Activated T-cell treated with anti-CD3 and anti-CD28 coated beads, Interleukin-2, amount 50 U/mL, for 72 hours (primary cell): Measurements from ENCODE around the gene ICAM5. TPM values are rescaled to one million over a fixed set of nuclear protein-coding genes. Genes with fewer than 3 reads are reported as not detected.

ENCODE experiments used
- ATAC-seq, 2 donors: fragments of 150-1000 bp; cut with Tn5 transposase; replicated peaks in 1 of 2; 2 replicates each; pipeline ENCODE4 v1.10.0; 2021; ENCODE audit warnings: moderate library complexity in 2 of 2, mild to moderate bottlenecking in 1 of 2
- DNase-seq, 2 donors: peaks; one replicate each; pipeline ENCODE4 v3.0.0; 2021 to 2022; ENCODE audit warnings: mixed read lengths in 1 of 2
- H3K27ac Mint-ChIP-seq: one replicate; pipeline ENCODE4 v1.8.0; 2022; ENCODE audit warnings: mild to moderate bottlenecking, moderate library complexity, mixed read lengths
- H3K27me3 Mint-ChIP-seq: one replicate; pipeline ENCODE4 v1.8.0; 2022; ENCODE audit warnings: low read depth, mixed read lengths
- H3K36me3 Mint-ChIP-seq, 2 donors: one replicate each; pipeline ENCODE4 v1.8.0; 2022; ENCODE audit warnings: mixed read lengths in 2 of 2, mild to moderate bottlenecking in 1 of 2; ENCODE audit not compliant: insufficient read depth in 2 of 2
- H3K4me1 Mint-ChIP-seq: one replicate; pipeline ENCODE4 v1.8.0; 2022; ENCODE audit warnings: low read depth, mixed read lengths
- H3K4me3 Mint-ChIP-seq, 2 donors: one replicate each; pipeline ENCODE4 v1.8.0; 2022; ENCODE audit warnings: mild to moderate bottlenecking in 2 of 2, mixed read lengths in 2 of 2, moderate library complexity in 2 of 2
- H3K9me3 Mint-ChIP-seq, 2 donors: one replicate each; pipeline ENCODE4 v1.8.0; 2022; ENCODE audit warnings: mixed read lengths in 2 of 2
- total RNA-seq, 2 donors: library from RNA; stranded (reverse); gene quantifications; one replicate each; pipeline ENCODE4 v1.2.3, GENCODE V29; 2022

ICAM5 gene
- total RNA-seq, 2 donors from 2014 or later: 3.1 to 3.8 TPM

DNA sequence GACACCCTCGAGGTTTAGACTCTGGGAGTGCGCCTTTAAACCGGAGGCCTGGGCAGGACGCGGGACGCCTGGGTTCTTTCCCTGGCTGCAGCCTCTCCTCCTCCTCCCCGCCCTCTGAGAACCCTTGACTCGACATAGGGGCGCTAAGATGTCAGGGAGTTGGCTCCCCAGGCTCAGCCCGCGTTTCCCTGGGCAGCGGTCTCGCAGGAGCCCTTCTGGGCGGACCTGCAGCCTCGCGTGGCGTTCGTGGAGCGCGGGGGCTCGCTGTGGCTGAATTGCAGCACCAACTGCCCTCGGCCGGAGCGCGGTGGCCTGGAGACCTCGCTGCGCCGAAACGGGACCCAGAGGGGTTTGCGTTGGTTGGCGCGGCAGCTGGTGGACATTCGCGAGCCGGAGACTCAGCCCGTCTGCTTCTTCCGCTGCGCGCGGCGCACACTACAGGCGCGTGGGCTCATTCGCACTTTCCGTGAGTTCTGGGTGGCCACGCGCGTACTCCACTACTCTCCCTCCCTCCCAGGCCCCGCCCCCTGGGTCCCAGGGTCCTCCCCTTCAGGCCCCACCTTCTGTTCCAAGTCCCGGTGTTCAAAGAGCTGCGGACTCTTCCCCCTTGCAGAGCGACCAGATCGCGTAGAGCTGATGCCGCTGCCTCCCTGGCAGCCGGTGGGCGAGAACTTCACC, 1.3 kb downstream of the ICAM5 start:
- Mint-ChIP-seq H3K36me3 (peaks cover 0 to 2% of the 10 kb centered on the region in 2 donors), H3K27me3 (peaks cover 77% of the 10 kb centered on the region), H3K4me3 (peak overlapping the region; percentile 83 to 91), H3K4me1 (peaks cover 78% of the 10 kb centered on the region), H3K9me3 (no peaks in the 10 kb centered on the region), H3K27ac (no peak overlapping the region)
- DNase-seq (peak; percentile 62), ATAC-seq (peak; percentile 16 to 21)

GRCh38 chr19:10291554-10292205, 1.9 kb downstream of the ICAM5 start:
- H3K4me1 Mint-ChIP-seq: peaks cover 71% of the 10 kb centered on the region
- H3K9me3 Mint-ChIP-seq: no peaks in the 10 kb centered on the region
- peaks cover 0 to 2% of the 10 kb centered on the region in 2 donors for H3K36me3 Mint-ChIP-seq
- DNase-seq (no peak), ATAC-seq (peak; percentile 2)
- H3K4me3 Mint-ChIP-seq: peak overlapping the region; percentile 83 to 91
- peaks cover 77% of the 10 kb centered on the region for H3K27me3 Mint-ChIP-seq
- no peak overlapping the region for H3K27ac Mint-ChIP-seq

DNA sequence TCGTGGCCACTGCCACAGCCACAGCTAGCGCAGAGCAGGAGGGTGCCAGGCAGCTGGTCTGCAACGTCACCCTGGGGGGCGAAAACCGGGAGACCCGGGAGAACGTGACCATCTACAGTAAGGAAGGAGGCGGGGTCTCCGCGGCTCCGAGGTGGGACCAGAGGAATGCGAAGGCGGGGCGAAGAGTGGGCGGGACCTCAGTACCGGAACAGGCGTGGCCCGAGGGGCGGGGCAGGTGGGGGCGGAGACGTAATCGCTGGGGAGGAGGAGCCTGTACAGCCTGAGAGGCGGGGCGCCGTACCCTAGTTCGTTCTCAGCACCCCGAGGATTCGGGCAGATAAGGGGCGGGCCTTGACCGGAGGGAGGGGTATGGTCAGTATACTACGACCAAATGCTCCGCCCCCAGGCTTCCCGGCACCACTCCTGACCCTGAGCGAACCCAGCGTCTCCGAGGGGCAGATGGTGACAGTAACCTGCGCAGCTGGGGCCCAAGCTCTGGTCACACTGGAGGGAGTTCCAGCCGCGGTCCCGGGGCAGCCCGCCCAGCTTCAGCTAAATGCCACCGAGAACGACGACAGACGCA, 2.5 kb downstream of the ICAM5 start:
- Mint-ChIP-seq H3K9me3 (no peaks in the 10 kb centered on the region), H3K4me3 (peak overlapping the region; percentile 83 to 91), H3K36me3 (peaks cover 0 to 2% of the 10 kb centered on the region in 2 donors), H3K4me1 (peaks cover 65% of the 10 kb centered on the region), H3K27ac (no peak overlapping the region), H3K27me3 (peaks cover 77% of the 10 kb centered on the region)
- DNase-seq (peak; percentile 88 to 92), ATAC-seq (peak; percentile 66 to 68)

DNA sequence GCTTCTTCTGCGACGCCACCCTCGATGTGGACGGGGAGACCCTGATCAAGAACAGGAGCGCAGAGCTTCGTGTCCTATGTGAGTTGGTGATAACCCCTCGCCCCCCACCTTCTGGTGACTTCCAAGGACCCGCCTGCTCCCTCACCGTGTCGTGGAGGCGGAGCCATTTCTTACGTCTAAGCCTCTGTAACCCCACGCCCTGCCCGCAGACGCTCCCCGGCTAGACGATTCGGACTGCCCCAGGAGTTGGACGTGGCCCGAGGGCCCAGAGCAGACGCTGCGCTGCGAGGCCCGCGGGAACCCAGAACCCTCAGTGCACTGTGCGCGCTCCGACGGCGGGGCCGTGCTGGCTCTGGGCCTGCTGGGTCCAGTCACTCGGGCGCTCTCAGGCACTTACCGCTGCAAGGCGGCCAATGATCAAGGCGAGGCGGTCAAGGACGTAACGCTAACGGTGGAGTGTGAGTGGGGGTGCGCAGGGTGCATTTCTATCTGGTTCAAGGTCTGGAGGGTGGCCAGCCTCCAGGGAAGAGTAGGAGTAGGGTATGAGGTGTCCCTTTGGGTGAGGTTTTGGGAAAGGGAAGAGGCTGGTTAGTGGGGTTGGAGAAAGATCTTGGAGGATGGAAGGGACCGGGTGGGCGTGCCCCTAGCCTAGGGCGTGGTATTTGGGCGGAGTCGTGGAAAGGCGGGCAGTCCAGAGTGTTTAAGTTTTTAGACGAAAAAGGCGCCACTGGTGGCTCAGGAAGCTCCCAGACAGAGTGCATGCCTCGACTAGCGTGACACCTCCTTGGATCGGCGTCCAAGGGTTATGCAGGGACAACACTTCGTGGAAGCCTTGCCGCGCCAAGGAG, 3.3 kb downstream of the ICAM5 start:
- no peaks in the 10 kb centered on the region for H3K9me3 Mint-ChIP-seq
- H3K36me3 Mint-ChIP-seq: peaks cover 0 to 2% of the 10 kb centered on the region in 2 donors
- DNase-seq (peak in 1 of 2 donors; percentile 34), ATAC-seq (no peak)
- no peak overlapping the region for H3K27ac Mint-ChIP-seq
- peaks cover 71% of the 10 kb centered on the region for H3K27me3 Mint-ChIP-seq
- H3K4me1 Mint-ChIP-seq: peaks cover 58% of the 10 kb centered on the region
- H3K4me3 Mint-ChIP-seq: peak overlapping the region; percentile 83 to 91

DNA sequence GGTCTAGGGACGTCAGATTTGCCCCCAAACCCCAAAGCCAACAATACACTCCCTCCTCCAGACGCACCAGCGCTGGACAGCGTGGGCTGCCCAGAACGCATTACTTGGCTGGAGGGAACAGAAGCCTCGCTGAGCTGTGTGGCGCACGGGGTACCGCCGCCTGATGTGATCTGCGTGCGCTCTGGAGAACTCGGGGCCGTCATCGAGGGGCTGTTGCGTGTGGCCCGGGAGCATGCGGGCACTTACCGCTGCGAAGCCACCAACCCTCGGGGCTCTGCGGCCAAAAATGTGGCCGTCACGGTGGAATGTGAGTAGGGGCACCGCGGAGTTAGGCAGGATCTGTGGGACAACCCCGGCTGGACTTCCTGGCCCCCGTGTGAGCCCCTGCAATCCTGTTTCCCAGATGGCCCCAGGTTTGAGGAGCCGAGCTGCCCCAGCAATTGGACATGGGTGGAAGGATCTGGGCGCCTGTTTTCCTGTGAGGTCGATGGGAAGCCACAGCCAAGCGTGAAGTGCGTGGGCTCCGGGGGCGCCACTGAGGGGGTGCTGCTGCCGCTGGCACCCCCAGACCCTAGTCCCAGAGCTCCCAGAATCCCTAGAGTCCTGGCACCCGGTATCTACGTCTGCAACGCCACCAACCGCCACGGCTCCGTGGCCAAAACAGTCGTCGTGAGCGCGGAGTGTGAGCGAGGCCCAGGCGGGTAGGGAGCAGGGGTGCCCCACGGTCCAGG, 4.0 kb downstream of the ICAM5 start:
- H3K27ac Mint-ChIP-seq: no peak overlapping the region
- peaks cover 52% of the 10 kb centered on the region for H3K4me1 Mint-ChIP-seq
- H3K36me3 Mint-ChIP-seq: no peaks in the 10 kb centered on the region
- H3K27me3 Mint-ChIP-seq: peaks cover 64% of the 10 kb centered on the region
- no peak for ATAC-seq
- H3K9me3 Mint-ChIP-seq: no peaks in the 10 kb centered on the region
- peak overlapping the region; percentile 69 to 91 for H3K4me3 Mint-ChIP-seq
- DNase-seq: no peak

DNA sequence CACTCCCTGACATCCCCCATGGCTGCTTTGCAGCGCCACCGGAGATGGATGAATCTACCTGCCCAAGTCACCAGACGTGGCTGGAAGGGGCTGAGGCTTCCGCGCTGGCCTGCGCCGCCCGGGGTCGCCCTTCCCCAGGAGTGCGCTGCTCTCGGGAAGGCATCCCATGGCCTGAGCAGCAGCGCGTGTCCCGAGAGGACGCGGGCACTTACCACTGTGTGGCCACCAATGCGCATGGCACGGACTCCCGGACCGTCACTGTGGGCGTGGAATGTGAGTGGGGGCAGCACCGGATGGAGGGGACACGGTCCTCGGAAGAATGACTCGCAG, 4.6 kb downstream of the ICAM5 start:
- Mint-ChIP-seq H3K9me3 (no peaks in the 10 kb centered on the region), H3K4me3 (peak overlapping the region; percentile 44 to 69), H3K27ac (no peak overlapping the region), H3K27me3 (peaks cover 62% of the 10 kb centered on the region), H3K36me3 (no peaks in the 10 kb centered on the region), H3K4me1 (peaks cover 47% of the 10 kb centered on the region)
- no peak for ATAC-seq
- peak in 1 of 2 donors; percentile 31 for DNase-seq

- ATAC-seq (peak; percentile 55 to 64), DNase-seq (peak; percentile 76 to 78)
- H3K9me3 Mint-ChIP-seq: no peaks in the 10 kb centered on the region
- H3K27ac Mint-ChIP-seq: no peak overlapping the region
- H3K36me3 Mint-ChIP-seq: no peaks in the 10 kb centered on the region
- peaks cover 64% of the 10 kb centered on the region for H3K27me3 Mint-ChIP-seq
- H3K4me1 Mint-ChIP-seq: peaks cover 43% of the 10 kb centered on the region
- peak overlapping the region; percentile 69 to 85 for H3K4me3 Mint-ChIP-seq
Measured at GRCh38 chr19:10295305-10295846, 5.6 kb downstream of the ICAM5 start.

GRCh38 chr19:10295847-10296591, 6.3 kb downstream of the ICAM5 start:
- ATAC-seq: no peak
- Mint-ChIP-seq H3K27ac (no peak overlapping the region), H3K27me3 (peaks cover 58% of the 10 kb centered on the region), H3K4me3 (peak overlapping the region; percentile 69 to 85), H3K36me3 (no peaks in the 10 kb centered on the region), H3K4me1 (peaks cover 36% of the 10 kb centered on the region), H3K9me3 (no peaks in the 10 kb centered on the region)
- DNase-seq: no peak

GRCh38 chr19:10299545-10300458, 10.1 kb downstream of the ICAM5 start:
- no peak overlapping the region for H3K4me3 Mint-ChIP-seq
- H3K27me3 Mint-ChIP-seq: peaks cover 29% of the 10 kb centered on the region
- H3K9me3 Mint-ChIP-seq: no peaks in the 10 kb centered on the region
- no peak overlapping the region for H3K27ac Mint-ChIP-seq
- ATAC-seq (no peak), DNase-seq (no peak)
- H3K36me3 Mint-ChIP-seq: peaks cover 0 to 2% of the 10 kb centered on the region in 2 donors
- H3K4me1 Mint-ChIP-seq: peaks cover 25% of the 10 kb centered on the region

DNA sequence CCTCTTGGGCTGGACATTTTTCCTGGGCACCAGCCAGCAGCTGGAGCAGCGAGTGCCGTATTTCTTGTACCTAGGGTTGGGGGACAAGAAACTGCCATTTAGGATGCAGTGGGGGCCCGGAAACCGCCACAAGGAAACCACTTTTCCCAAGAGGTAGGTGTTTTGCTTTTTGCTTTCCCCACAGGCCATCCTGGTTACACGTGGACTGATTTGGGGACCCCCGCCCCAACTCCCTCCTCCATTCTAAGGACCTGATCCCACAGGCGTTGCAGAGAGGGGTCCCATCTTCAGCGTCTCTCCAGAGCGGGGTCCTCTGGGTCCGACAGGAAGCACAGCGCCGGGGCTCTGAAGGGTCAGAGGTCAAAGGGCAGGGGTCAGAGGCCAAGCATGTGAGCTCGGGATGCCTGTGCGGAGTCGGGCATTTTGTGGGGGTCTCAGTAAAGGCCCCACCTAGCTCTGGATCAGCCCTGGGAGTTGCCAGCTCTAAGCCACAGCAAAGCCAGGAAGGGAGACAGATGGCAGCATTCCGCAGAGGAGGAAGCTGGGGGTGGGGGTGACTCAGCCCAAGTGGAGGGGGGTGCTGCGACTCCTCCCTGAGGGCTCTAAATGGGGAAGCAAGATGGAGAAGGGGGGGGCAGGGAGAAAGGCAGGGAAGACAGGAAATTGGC, 15.5 kb downstream of the ICAM5 start:
- peaks cover 9% of the 10 kb centered on the region for H3K27me3 Mint-ChIP-seq
- H3K4me3 Mint-ChIP-seq: no peak overlapping the region
- DNase-seq (no peak), ATAC-seq (no peak)
- H3K9me3 Mint-ChIP-seq: no peaks in the 10 kb centered on the region
- H3K4me1 Mint-ChIP-seq: peaks cover 14% of the 10 kb centered on the region
- H3K27ac Mint-ChIP-seq: no peak overlapping the region
- peaks cover 0 to 2% of the 10 kb centered on the region in 2 donors for H3K36me3 Mint-ChIP-seq

DNA sequence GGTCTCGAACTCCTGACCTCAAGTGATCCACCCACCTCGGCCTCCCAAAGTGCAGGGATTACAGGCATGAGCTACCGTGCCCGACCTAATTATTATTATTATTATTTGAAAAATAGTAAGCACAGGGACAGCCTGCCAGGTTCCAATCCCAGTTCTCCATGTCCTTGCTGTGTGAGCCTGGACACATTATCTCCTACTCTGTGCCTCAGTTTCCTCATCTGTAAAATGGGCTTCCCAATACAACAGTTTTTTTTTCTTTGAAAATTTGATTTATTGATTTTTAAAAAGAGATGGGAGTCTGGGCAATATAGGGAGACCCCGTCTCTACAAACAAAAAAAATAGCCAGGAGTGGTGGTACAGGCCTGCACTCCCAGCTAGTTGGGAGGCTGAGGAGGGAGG, 16.6 kb downstream of the ICAM5 start:
- ATAC-seq: no peak
- no peak overlapping the region for H3K4me3 Mint-ChIP-seq
- H3K36me3 Mint-ChIP-seq: peaks cover 0 to 2% of the 10 kb centered on the region in 2 donors
- no peaks in the 10 kb centered on the region for H3K9me3 Mint-ChIP-seq
- peaks cover 8% of the 10 kb centered on the region for H3K27me3 Mint-ChIP-seq
- H3K27ac Mint-ChIP-seq: no peak overlapping the region
- H3K4me1 Mint-ChIP-seq: peaks cover 14% of the 10 kb centered on the region
- DNase-seq: no peak
